ENCODE data around the gene ELK4. TPM values are rescaled to one million over a fixed set of nuclear protein-coding genes. Genes with fewer than 3 reads are reported as not detected.

Gene ELK4
- total RNA-seq, result 37.9 and 41.4 TPM in 2 replicates

GRCh38 chr1:205631768-205632668 is at the start of gene ELK4:
Gene ELK4 (minus strand): TSS chr1:205632011. CDS start chr1:205623882, 8,129 bp downstream.

GRCh38 chr1:205680073-205680851 is 48.5 kb upstream of the ELK4 start, which contains the start of gene SLC45A3:
Gene SLC45A3 (minus strand): TSS chr1:205680509. CDS start chr1:205664656, 15,853 bp downstream.

Small RNA genes within 50 kb of the gene (small RNA-seq; reads per million reads assigned to genes)
- gene RNU2-19P (not detected), gene RNU6-418P (not detected)

Other genes with a start within 250 kb of the ELK4 start
- gene LEMD1, start 210.0 kb downstream of the ELK4 start, total RNA-seq, result not detected in 2 replicates
- gene BLACAT1, start 176.0 kb downstream of the ELK4 start, total RNA-seq, result under 0.01 and 0.13 TPM in 2 replicates
- 0.76 and 1.7 TPM in 2 replicates for gene CDK18, start 127.3 kb downstream of the ELK4 start, total RNA-seq
- gene SLC45A3, start 48.5 kb upstream of the ELK4 start, total RNA-seq, result 0.39 and 0.54 TPM in 2 replicates
- 213 and 236 TPM in 2 replicates for gene NUCKS1, start 118.2 kb upstream of the ELK4 start, total RNA-seq
- gene RAB29, start 143.5 kb upstream of the ELK4 start, total RNA-seq, result 30.6 and 36.5 TPM in 2 replicates
- gene SLC41A1, start 181.2 kb upstream of the ELK4 start, total RNA-seq, result 25.7 and 30.3 TPM in 2 replicates
- 0.11 TPM in 1 of 2 replicates, not detected in the other for gene PM20D1, start 218.1 kb upstream of the ELK4 start, total RNA-seq